NCI-H146 (cell line): Measurements from ENCODE around the gene COL4A4.

Source experiments
- DNase-seq: peaks from one replicate; lab custom pipeline; 2025; lab: John Stamatoyannopoulos, UW

COL4A4 gene

GRCh38 chr2:227161947-227162346, 2.1 kb downstream of the COL4A4 start:
- DNase-seq: no peak

GRCh38 chr2:227160164-227160563, 3.8 kb downstream of the COL4A4 start:
- DNase-seq: no peak

DNA sequence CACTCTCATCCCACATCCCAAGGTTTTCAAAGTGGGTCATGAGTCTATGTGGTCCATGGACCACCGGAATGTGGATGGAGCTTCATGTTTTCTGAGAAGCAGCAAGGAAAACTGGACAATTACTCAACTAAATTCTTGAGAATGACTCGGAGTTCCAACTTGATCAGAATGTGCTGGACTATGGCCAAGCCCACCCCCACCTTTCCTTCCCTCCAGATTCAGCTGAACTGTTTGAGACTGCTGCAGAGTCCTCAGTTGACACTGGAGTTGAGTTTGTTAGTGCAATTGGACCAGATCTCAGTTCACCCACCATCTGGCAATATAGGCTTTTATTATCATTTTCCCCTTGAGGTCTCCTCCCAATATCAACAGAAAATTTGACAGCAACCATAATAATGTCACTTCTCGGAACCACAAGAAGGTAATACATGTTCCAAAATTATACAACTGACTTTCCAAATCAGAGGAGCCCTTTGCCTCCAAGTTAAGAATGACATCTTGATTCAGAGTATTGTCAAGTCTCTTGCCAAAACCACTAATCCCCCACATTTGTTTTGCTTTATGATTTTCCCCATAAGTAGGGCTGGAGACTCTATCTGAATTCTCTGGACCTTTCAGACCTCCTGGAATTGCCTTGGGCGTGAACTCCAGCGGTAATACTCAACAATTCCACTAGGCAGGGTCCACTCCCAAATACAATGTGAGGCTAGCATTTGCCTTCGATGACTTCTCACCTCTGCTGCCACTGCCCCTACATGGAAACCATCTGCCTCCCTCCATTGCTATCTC, 8.8 kb downstream of the COL4A4 start:
- DNase-seq: no peak

GRCh38 chr2:227153758-227154486, 10.1 kb downstream of the COL4A4 start:
- DNase-seq: no peak

GRCh38 chr2:227153307-227153706, 10.7 kb downstream of the COL4A4 start:
- no peak for DNase-seq

DNA sequence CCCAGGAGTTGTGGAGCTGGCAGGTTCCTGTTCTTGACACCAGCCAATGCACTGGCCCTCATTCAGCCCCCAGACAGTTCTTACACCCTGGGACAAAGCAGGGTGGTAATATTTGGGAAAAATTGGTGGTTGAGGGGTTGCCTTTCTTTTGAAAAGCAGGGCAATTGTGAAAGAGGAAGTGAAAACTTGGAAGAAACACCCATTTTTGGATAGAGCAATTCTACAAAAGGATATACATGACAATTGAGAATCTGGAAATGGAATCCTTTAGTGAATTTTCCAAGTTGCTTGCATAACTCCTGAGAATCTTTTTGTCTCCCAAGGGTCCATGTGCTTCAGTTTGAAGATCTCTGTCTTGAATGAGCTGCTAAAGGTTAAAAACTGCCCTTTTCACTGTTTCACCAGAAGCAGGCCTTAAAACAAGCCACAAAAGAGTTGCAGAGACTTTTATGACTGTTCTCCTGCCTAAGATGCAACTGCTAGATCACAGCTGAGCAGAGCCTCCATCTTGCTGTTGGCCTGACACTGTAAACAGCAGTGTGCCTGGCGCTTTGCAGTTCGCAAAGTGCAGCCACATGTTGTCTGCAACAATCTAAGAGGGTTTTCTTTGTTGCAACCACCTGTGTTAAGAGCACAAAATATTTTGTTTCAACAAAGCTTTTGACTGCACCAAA, 11.8 kb downstream of the COL4A4 start:
- no peak for DNase-seq

DNA sequence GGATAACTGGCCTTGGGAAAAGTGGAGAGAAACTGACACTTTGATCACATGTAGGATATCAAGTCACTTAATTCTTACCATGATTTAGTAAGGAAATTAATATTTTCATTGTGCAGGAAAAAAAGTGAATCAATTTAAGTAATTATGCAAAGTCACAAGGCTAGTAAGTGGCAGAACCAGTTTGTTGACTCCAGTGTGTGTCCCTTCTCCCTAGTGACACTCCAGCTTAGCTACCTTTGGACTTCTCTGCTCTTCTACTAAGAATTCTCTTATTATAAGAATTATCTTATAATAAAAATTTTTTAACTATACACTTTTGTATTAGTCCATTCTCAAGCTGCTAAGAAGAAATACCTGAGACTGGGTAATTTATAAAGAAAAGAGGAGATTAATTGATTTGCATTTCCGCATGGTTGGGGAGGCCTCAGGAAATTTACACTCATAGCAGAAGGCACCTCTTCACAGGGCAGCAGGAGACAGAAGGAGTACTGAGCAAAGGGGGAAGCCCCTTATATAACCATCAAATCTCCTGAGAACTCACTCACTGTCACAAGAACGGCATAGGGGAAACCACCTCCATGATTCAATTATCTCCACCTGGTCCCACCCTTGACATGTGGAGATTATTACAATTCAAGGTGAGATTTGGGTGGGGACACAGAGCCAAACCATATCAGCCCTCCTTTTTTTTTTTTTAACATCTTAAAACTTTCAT, 13.6 kb downstream of the COL4A4 start:
- no peak for DNase-seq

DNA sequence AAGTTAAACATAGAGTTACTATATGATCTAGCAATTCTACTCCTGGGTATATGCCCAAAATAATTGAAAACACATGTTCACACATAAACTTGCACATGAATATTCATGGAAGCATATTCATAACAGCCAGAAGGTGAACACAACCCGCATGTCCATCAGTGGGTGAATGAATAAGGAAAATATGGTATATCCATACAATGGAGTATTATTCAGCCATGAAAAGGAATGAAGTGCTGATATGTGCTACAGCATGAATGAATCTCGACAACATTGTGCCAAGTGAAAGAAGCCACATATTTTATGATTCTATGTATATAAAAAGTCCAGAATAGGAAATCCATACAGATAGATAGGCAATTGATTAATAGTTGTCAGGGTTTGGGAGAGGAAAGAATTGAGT, 15.9 kb downstream of the COL4A4 start:
- no peak for DNase-seq

DNA sequence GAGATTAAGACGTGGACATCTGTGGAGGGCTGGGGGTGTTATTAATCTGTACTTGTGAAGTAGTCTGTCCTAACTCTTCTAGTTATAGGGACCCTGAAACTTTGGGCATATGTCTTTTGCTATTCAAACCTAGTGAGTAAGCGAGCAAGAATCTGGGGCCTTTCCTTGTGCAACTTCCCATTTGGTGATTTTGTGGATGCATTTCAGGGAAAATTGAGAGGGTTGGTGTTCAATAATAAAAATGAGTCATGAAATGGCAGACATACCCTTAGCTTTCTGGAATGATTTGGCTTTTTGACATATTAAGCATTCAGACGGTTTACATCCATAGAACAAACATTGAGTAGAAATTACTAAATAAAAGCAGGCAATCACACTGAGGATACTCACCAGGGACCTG, 17.0 kb downstream of the COL4A4 start:
- no peak for DNase-seq

- no peak for DNase-seq
Observed at GRCh38 chr2:227146456-227146855, 17.5 kb downstream of the COL4A4 start.

- no peak for DNase-seq
Observed at GRCh38 chr2:227143895-227144294, 20.1 kb downstream of the COL4A4 start.

DNA sequence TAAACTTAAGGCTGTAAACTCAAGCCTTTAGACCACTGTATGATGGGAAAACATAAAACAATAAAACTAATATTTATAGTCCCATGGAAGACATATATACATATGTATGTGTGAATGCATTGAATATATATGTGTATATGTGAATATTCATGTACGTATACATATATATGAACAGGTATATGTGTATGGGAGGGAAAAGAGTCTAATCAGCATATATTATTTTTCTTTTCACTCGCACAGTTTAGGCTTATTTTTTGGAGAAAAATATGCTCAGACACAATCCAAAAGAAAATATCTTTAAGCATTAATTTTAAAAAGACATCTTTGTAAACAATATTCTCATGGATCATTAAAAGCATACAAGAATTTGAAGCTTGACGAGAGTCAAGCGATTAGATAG, 22.7 kb downstream of the COL4A4 start:
- no peak for DNase-seq

- DNase-seq: no peak
Observed at GRCh38 chr2:227134591-227134990, 29.4 kb downstream of the COL4A4 start.

DNA sequence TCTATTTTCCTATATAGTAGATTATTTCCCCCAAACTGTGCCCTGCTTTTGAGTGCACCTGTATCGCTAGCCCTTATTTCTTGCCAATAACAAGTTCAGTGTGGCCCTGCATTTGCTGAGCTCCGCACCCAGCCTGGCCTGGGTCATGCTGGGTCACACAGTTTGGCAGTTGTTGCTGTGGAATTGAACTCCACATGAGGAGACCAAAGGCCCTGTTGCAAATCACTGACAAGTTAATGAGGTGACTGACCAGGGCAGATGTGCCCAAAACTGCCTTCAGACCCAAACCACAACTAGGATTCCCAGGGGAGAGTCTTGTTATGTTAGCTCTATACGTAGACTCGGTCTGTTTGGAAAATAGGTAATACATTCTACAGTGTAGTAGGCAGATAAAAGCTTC, 31.0 kb downstream of the COL4A4 start:
- no peak for DNase-seq

DNA sequence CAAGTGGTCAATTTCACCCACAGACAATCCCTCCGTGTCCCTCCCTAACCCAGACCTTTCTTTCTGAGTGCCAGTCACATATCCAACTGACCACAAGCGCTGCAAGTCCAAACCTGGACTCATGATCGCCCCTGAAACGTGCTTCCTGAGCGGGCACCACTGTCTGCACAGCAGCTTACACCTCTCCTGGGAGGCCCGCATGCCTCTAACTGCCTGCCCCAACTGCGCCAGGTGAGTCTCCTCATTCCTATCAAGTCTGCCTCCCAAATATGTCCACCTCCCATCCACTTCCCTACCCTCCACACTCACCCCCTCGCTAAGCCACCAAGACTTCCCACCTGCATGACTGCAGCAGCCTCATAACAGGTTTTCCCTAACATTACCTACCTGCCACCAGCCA, 33.4 kb downstream of the COL4A4 start:
- DNase-seq: no peak

DNA sequence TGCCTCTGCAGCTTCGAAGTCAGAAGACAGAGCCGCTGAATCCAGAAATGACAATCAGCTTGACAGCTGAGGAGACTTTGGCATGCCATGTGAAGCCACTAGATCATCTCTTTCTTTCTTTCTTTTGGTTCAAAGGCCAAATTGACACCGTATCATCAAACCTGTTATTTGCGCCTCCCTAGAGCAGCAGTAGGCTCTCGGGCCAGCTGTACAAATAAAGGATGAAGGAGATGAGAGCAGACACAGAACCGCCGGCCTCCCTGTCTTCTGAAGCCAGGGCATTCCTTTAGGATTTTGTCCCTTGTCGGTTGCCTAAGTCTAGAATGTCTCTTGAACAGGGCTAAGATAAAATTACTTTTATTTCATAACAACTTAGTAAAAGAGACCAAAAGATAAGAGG, 36.8 kb downstream of the COL4A4 start:
- peak; percentile 28 for DNase-seq

DNA sequence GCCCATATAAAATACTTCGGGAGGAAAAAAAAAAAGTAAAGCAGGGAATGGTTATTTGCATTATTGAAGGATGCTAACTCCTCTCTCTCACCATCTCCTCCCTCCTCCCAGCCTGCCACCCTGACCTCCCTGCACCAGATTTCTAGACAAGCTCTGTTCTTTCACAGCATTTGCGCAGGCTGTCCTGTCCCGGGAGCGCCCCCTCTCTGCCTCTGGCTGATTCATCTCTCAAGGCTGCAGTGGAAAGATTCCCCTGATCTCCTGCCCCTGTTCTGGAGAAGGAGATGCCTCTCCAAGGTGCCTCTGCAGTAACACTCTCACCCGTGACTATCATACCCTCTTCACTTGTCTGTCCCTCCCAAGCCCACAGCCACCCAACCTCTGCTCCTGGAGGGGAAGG, 38.5 kb downstream of the COL4A4 start:
- DNase-seq: no peak

- no peak for DNase-seq
Observed at GRCh38 chr2:227124811-227125210, 39.2 kb downstream of the COL4A4 start.

DNA sequence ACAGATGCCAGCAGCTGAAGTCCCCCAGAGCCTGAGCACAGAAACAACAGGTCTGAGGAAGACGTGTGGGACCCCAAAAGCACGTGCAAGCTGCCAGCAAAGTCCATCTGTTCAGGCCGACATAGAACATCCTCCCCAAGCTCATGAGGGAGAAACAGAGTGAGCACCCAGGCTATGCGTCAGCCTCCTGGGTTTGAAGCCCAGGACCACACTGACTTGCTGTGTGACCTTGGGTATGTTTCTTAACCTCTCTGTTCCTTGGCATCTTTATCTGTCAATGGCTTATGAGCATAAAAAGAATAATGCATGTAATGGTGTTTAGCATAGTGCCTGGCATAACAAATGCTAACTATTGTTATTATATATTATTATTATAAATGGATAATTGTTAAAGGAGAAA, 40.3 kb downstream of the COL4A4 start:
- DNase-seq: no peak

DNA sequence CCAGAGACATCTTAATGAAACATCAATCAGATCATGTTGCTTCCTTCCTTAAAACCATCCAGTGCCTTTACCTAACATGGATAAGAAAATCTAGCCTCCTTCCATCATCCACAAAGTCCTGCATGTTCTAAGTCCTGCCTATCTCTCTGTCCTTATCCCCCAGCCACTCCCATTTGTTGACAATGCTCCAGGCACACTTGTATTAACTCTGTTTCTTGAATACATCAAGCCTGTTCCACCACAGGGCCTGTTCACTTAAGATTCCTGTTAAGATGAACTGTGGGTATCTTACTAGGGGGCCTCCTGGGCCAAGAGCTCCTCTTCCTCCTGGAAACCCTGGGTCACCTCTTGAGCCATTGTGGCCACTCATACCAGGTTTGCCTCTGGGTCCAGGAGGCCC, 45.7 kb downstream of the COL4A4 start:
- no peak for DNase-seq

DNA sequence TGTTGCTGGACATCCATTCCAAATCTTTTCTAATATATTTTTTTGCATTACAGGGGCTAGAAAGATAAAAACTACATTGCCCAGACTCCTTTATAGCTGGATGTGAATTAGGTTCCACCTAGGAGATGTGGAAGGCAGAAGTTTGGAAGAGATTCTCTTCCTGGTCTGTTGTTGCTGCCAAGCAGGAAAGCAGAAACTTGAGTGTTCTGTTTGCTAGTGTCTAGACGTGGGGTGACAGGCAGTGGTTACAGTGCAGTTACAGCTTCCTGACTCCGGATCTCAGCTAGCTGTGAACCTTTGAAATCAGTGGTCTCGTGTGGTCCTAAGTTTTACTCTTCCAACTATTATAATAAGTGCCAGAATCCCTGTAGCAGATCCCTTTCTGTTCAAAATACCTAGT, 46.2 kb downstream of the COL4A4 start:
- no peak for DNase-seq

GRCh38 chr2:227117027-227117426, 47.0 kb downstream of the COL4A4 start:
- no peak for DNase-seq
